ENCODE measurements around the gene COL5A1. TPM values are rescaled to one million over a fixed set of nuclear protein-coding genes. Genes with fewer than 3 reads are reported as not detected.

The COL5A1 gene
- total RNA-seq, 1 donor from 2014 or later = 99.6 TPM

DNA sequence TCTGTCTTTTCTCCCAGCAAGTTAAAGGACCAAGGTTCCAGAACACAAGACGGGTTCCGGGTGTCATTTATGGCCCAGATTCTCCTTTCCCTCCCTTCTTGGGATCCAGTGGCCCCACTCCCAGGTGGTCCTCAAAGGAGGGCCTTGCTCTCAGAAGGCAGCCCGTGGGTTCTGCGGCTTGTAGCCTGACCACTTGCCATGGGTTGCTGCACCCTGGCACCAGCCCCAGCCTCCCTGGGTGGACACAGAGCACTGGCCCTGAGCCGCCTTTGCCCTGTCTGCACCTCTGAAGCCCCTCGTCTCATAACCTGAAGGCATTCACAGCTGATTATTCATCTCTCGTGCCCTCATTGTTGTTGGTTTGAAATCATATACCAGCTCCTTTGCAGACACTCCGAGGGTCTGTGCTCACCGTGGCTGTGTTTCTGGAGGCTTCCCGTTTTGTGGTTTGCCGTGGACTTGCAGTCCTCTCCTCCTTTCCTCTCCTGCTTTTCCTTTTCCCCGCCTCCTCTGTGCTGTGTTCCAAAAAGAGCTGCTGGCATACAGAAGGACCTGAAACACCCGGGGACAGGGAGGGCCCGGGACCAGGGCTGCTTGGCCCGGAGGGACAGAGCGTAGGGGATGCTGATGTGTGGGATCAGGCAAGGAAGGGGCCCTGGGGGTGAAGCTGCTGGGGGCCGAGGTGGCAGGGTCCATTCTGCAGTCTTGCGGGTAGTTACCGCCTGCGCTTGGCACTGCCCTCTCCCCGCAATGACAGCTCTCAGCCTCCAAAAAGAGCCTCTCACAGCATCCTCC, 189.5 kb downstream of the COL5A1 start:
- DNase-seq (ENCODE audit: low spot score in 2 of 2) = no peak
- peaks cover 76 to 78% of the 10 kb centered on the region in 2 donors for H3K36me3 ChIP-seq
- no peaks in the 10 kb centered on the region for H3K4me1 ChIP-seq
- no peak overlapping the region for H3K27ac ChIP-seq
- no peaks in the 10 kb centered on the region for H3K27me3 ChIP-seq
- no peaks in the 10 kb centered on the region for H3K9me3 ChIP-seq
- intact Hi-C loops (cut with DNase I) = no loop called here
- no peak overlapping the region for H3K4me3 ChIP-seq
- TF ChIP-seq, protein P1, sequence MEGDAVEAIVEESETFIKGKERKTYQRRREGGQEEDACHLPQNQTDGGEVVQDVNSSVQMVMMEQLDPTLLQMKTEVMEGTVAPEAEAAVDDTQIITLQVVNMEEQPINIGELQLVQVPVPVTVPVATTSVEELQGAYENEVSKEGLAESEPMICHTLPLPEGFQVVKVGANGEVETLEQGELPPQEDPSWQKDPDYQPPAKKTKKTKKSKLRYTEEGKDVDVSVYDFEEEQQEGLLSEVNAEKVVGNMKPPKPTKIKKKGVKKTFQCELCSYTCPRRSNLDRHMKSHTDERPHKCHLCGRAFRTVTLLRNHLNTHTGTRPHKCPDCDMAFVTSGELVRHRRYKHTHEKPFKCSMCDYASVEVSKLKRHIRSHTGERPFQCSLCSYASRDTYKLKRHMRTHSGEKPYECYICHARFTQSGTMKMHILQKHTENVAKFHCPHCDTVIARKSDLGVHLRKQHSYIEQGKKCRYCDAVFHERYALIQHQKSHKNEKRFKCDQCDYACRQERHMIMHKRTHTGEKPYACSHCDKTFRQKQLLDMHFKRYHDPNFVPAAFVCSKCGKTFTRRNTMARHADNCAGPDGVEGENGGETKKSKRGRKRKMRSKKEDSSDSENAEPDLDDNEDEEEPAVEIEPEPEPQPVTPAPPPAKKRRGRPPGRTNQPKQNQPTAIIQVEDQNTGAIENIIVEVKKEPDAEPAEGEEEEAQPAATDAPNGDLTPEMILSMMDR (IDR thresholded peaks at IDR 0.05) = no peak

DNA sequence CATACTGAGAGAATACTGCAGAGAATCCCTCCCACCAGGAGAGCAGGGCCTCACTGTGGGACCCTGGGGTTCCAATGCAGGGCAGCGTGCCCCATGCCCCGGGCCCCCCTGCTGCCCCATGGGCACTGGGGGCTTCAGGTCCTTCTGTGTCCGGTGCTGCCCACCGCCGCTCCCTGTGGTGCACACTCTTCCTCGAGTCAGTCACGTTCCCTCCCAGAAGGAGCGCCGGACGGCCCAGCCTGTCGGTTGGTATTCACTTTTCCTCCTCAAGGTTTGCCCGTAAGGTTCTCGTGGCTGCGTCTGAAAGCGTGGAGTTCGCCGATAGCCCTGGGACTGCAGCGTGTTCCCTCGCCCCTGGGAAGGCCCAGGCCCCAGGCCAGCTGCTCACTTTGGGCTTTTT, 190.9 kb downstream of the COL5A1 start:
- Histone ChIP-seq H3K27ac (no peak overlapping the region), H3K9me3 (no peaks in the 10 kb centered on the region), H3K36me3 (peaks cover 73 to 82% of the 10 kb centered on the region in 2 donors), H3K27me3 (no peaks in the 10 kb centered on the region), H3K4me3 (no peak overlapping the region), H3K4me1 (no peaks in the 10 kb centered on the region)
- DNase-seq (ENCODE audit: low spot score in 2 of 2) = no peak
- TF ChIP-seq, protein P1 (IDR thresholded peaks at IDR 0.05) = no peak
- intact Hi-C loops (cut with DNase I) = no loop called here

DNA sequence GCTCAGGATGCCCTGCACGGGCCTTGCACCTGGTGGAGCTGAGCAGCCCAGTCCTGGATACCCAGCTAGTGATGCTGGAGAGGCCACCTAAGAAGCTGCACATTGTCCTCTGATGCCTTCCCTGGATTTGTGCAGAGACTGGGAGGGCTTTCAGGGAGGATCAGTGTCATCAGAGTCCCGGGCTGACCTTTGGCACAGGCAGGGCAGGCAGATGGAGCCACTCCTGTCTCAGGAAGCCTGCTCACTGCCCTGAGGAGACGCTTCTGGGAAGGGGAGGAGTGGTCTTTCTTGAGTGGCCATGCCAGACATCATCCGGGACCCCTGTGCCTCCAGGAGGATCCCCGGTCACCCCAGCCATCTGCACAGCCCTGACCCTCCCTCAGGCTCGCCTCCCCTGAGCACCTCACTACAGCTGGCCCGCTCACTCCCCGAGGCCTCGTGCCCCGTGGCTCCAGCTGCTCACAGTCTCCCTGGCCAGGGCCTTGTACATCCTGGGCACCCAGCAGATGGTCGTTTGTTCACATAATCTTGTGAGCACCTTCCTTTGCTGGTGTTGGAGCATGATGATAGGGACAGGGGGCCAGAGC, 191.8 kb downstream of the COL5A1 start:
- Histone ChIP-seq H3K27ac (no peak overlapping the region), H3K36me3 (peaks cover 74 to 81% of the 10 kb centered on the region in 2 donors), H3K27me3 (no peaks in the 10 kb centered on the region), H3K9me3 (no peaks in the 10 kb centered on the region), H3K4me3 (no peak overlapping the region), H3K4me1 (no peaks in the 10 kb centered on the region)
- DNase-seq (ENCODE audit: low spot score in 2 of 2) = no peak
- intact Hi-C loops (cut with DNase I) = no loop called here
- TF ChIP-seq, protein P1 (IDR thresholded peaks at IDR 0.05) = no peak

DNA sequence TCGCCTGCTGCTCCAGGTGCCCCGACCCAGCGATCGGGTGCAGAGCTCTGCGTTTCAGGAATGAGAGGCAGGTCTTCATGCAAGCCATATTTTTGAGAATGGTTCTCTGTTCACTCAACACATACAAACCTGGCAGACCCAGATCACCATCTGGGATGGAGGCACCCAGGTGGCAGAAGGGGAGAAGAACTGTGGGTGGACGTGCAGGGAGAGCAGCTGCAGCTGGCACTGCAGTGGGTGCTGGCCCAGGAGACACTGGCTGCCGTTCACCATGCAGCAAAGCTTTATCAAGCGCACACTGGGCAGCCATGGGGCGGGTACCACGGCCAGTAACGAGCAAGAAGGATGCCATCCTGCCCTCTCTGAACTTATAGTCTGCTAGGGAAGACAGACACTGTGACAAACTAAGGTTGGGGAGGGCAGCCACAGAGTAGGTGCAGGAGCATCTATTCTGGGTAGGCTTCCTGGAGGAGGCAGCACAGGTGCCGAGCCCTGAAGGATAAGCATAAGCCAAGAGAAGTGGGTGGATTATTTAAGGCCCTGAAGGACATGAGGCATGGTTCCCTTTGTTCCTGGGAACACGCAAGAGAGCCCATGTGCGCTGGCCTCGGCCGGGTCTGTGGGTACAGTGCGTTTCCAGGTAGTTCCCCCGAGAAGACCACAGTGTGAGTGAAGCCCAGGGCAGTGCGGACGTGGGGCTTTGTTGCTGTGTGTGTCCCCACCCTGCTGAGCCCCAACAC, 192.8 kb downstream of the COL5A1 start:
- DNase-seq (ENCODE audit: low spot score in 2 of 2) = no peak
- intact Hi-C loops (cut with DNase I) = no loop called here
- no peak overlapping the region for H3K4me3 ChIP-seq
- peaks cover 71 to 79% of the 10 kb centered on the region in 2 donors for H3K36me3 ChIP-seq
- no peaks in the 10 kb centered on the region for H3K27me3 ChIP-seq
- TF ChIP-seq, protein P1 (IDR thresholded peaks at IDR 0.05) = no peak
- H3K9me3 ChIP-seq = no peaks in the 10 kb centered on the region
- no peak overlapping the region for H3K27ac ChIP-seq
- no peaks in the 10 kb centered on the region for H3K4me1 ChIP-seq

DNA sequence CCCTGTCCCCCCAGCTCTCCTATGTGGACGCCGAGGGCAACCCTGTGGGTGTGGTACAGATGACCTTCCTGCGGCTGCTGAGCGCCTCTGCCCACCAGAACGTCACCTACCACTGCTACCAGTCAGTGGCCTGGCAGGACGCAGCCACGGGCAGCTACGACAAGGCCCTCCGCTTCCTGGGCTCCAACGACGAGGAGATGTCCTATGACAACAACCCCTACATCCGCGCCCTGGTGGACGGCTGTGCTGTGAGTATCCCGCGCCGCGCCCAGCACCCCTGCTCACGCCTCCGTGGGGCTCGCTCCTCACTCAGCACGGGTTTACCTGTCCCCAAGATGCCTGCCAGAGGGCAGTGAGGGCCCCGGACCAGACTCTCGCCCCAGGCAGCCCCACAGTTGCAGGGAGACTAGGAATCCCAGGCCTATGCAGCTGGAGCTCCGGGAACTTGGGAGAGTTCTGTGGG, 193.4 kb downstream of the COL5A1 start:
- H3K27ac ChIP-seq = no peak overlapping the region
- peaks cover 67 to 79% of the 10 kb centered on the region in 2 donors for H3K36me3 ChIP-seq
- no peaks in the 10 kb centered on the region for H3K4me1 ChIP-seq
- intact Hi-C loops (cut with DNase I) = no loop called here
- TF ChIP-seq, protein P1 (IDR thresholded peaks at IDR 0.05) = no peak
- H3K4me3 ChIP-seq = no peak overlapping the region
- no peaks in the 10 kb centered on the region for H3K9me3 ChIP-seq
- DNase-seq (ENCODE audit: low spot score in 2 of 2) = no peak
- H3K27me3 ChIP-seq = no peaks in the 10 kb centered on the region
